ENCODE data around the gene TTC39C. TPM values are rescaled to one million over a fixed set of nuclear protein-coding genes. Genes with fewer than 3 reads are reported as not detected.

The TTC39C gene
- total and polyA plus RNA-seq, 2 donors (not counting 3 experiments of a cell fraction or from before 2014, with no cell fraction given), result 0.61 to 6.2 TPM

DNA sequence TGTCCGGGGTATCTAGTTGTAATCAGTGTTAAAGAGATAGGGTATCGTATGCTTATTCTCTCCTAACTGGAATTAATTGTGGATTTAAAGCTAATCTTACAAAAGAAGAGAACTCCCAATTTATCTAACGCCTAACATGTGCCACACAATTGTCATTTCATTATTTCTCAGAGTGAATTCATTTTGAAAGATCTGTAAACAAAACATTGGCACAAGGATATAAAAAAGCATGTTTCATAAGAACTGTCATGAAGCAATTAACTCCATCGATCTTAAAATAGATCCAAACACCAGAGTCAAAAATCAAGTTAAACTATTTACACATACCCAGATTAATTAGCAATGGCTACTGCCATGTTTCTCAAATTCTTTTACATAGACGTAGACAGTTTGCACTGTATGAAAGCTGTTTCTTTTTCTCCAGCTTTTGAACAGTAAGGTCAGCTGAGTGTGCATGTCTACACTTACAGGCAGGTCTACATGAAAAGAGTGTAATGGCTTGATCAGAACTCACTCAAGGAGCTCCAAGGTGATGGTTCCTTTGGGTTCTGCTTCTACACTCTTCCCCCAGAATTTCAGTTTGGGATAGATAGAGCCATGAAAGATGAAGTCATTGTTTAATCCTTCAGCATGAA lies 163.1 kb downstream of the TTC39C start:
- TF ChIP-seq GATA2 (IDR thresholded peaks at IDR 0.05; ENCODE audit: insufficient read depth, insufficient read length, low read depth, low read length) (no peak), MYC (IDR thresholded peaks at IDR 0.05; ENCODE audit: low read depth, low read length) (no peak), FOS (IDR thresholded peaks at IDR 0.05; ENCODE audit: borderline replicate concordance, insufficient read depth, low read length) (no peak), POLR2A (IDR thresholded peaks at IDR 0.05; ENCODE audit: low read depth, low read length) (no peak), EZH2 (IDR thresholded peaks at IDR 0.05; ENCODE audit: borderline replicate concordance, low read depth, low read length, severe bottlenecking) (no peak), POLR2AphosphoS5 (IDR thresholded peaks at IDR 0.05; ENCODE audit: insufficient read depth, low read depth, low read length) (no peak), JUN (IDR thresholded peaks at IDR 0.05; ENCODE audit: borderline replicate concordance, insufficient read depth, insufficient read length, low read depth) (no peak)
- TF ChIP-seq, protein P1, sequence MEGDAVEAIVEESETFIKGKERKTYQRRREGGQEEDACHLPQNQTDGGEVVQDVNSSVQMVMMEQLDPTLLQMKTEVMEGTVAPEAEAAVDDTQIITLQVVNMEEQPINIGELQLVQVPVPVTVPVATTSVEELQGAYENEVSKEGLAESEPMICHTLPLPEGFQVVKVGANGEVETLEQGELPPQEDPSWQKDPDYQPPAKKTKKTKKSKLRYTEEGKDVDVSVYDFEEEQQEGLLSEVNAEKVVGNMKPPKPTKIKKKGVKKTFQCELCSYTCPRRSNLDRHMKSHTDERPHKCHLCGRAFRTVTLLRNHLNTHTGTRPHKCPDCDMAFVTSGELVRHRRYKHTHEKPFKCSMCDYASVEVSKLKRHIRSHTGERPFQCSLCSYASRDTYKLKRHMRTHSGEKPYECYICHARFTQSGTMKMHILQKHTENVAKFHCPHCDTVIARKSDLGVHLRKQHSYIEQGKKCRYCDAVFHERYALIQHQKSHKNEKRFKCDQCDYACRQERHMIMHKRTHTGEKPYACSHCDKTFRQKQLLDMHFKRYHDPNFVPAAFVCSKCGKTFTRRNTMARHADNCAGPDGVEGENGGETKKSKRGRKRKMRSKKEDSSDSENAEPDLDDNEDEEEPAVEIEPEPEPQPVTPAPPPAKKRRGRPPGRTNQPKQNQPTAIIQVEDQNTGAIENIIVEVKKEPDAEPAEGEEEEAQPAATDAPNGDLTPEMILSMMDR (IDR thresholded peaks at IDR 0.05; ENCODE audit: extremely low read depth in 1 of 2, insufficient read depth in 1 of 2, low read depth in 1 of 2, low read length in 2 of 2), result no peak
- TF ChIP-seq, protein P2, sequence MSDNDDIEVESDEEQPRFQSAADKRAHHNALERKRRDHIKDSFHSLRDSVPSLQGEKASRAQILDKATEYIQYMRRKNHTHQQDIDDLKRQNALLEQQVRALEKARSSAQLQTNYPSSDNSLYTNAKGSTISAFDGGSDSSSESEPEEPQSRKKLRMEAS (IDR thresholded peaks at IDR 0.05; ENCODE audit: insufficient read depth, insufficient read length), result no peak
- FAIRE-seq (no peak), DNase-seq (ENCODE audit: low read depth, low spot score) (no peak)
- Histone ChIP-seq H3K9me3 (replicated peaks; ENCODE audit: control insufficient read depth, insufficient read depth, low read length) (no peaks in the 10 kb centered on the region), H3K4me1 (ENCODE audit: control insufficient read depth, extremely low read depth, insufficient read depth, low read length) (no peaks in the 10 kb centered on the region), H3K36me3 (ENCODE audit: control insufficient read depth in 2 of 2, extremely low read depth in 1 of 2, insufficient read depth in 2 of 2, low read length in 2 of 2) (no peaks in the 10 kb centered on the region), H3K79me2 (ENCODE audit: control insufficient read depth, insufficient read depth, low read length) (no peaks in the 10 kb centered on the region), H3K4me3 (replicated peaks in 1 of 3; ENCODE audit: insufficient read depth in 1 of 3, low read depth in 1 of 3, low read length in 3 of 3) (no peak overlapping the region), H3K4me2 (ENCODE audit: insufficient read depth, low read length) (no peak overlapping the region), H2AFZ (ENCODE audit: low read depth, low read length) (no peak overlapping the region), H4K20me1 (replicated peaks; ENCODE audit: control insufficient read depth, extremely low read depth, insufficient read depth, low read length) (no peaks in the 10 kb centered on the region), H3K27ac (ENCODE audit: insufficient read depth, low read depth, low read length) (no peak overlapping the region), H3K27me3 (ENCODE audit: control insufficient read depth in 2 of 2, insufficient read depth in 2 of 2, low read length in 2 of 2) (no peaks in the 10 kb centered on the region), H3K9me1 (replicated peaks; ENCODE audit: control insufficient read depth, extremely low read depth, insufficient read depth, low read length) (no peaks in the 10 kb centered on the region), H3K9ac (replicated peaks; ENCODE audit: extremely low read depth, insufficient read depth, low read length) (no peak overlapping the region)
- POLR2A ChIA-PET, result no interaction called here
- dilution Hi-C loops (cut with MboI; ENCODE audit: extremely low pct_ligation_motif_present, low sequenced_read_pairs) (no loop called here), intact Hi-C loops (cut with micrococcal nuclease) (loop anchor here (5.0 kb wide), 1 partner anchor 180 kb away; no protein-coding TSS in a partner anchor)
- BruUV-seq (replicated peaks), result no TSS peak
- CTCF ChIA-PET, result interaction anchor here (1.1 to 6.0 kb wide), 23 partner anchors 11 to 549 kb away, joined by 3 to 276 read pairs (median 8); partner anchors contain the start of genes CABYR and OSBPL1A
